ENCODE measurements around the gene HORMAD2.
"Not testable (repeated sequence)": the region's sequence is repeated elsewhere in the genome, so short reads cannot be mapped to it uniquely, and the experiment has no call there.

DNA sequence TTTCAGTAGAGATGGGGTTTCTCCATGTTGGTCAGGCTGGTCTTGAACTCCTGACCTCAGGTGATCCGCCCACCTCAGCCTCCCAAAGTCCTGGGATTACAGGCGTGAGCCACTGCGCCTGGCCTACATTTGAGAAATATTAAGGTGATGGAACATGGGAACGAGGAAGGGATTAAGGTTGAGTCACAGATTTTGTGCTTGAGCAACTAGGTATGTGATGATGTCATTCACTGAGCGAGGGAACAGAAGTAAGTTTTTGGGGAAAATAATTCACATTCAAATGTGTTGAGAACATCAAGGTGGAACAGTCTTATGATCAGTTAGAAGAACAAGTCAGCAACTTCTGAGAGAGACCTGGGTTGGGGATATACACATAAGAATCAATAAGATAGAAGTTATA is 6.8 kb downstream of the HORMAD2 start:
- TF ChIP-seq, protein P1, sequence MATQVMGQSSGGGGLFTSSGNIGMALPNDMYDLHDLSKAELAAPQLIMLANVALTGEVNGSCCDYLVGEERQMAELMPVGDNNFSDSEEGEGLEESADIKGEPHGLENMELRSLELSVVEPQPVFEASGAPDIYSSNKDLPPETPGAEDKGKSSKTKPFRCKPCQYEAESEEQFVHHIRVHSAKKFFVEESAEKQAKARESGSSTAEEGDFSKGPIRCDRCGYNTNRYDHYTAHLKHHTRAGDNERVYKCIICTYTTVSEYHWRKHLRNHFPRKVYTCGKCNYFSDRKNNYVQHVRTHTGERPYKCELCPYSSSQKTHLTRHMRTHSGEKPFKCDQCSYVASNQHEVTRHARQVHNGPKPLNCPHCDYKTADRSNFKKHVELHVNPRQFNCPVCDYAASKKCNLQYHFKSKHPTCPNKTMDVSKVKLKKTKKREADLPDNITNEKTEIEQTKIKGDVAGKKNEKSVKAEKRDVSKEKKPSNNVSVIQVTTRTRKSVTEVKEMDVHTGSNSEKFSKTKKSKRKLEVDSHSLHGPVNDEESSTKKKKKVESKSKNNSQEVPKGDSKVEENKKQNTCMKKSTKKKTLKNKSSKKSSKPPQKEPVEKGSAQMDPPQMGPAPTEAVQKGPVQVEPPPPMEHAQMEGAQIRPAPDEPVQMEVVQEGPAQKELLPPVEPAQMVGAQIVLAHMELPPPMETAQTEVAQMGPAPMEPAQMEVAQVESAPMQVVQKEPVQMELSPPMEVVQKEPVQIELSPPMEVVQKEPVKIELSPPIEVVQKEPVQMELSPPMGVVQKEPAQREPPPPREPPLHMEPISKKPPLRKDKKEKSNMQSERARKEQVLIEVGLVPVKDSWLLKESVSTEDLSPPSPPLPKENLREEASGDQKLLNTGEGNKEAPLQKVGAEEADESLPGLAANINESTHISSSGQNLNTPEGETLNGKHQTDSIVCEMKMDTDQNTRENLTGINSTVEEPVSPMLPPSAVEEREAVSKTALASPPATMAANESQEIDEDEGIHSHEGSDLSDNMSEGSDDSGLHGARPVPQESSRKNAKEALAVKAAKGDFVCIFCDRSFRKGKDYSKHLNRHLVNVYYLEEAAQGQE (IDR thresholded peaks at IDR 0.05): not testable (repeated sequence)
- TF ChIP-seq, protein P2, sequence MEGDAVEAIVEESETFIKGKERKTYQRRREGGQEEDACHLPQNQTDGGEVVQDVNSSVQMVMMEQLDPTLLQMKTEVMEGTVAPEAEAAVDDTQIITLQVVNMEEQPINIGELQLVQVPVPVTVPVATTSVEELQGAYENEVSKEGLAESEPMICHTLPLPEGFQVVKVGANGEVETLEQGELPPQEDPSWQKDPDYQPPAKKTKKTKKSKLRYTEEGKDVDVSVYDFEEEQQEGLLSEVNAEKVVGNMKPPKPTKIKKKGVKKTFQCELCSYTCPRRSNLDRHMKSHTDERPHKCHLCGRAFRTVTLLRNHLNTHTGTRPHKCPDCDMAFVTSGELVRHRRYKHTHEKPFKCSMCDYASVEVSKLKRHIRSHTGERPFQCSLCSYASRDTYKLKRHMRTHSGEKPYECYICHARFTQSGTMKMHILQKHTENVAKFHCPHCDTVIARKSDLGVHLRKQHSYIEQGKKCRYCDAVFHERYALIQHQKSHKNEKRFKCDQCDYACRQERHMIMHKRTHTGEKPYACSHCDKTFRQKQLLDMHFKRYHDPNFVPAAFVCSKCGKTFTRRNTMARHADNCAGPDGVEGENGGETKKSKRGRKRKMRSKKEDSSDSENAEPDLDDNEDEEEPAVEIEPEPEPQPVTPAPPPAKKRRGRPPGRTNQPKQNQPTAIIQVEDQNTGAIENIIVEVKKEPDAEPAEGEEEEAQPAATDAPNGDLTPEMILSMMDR (IDR thresholded peaks at IDR 0.05): not testable (repeated sequence)
- TF ChIP-seq ZFP36 (IDR thresholded peaks at IDR 0.05; ENCODE audit: borderline replicate concordance, partially characterized antibody); BHLHE40 (IDR thresholded peaks at IDR 0.05; ENCODE audit: low read depth, low read length); TP53 (CRISPR knock-in tag; IDR thresholded peaks at IDR 0.05): not testable (repeated sequence)
- TF ChIP-seq, protein P3, sequence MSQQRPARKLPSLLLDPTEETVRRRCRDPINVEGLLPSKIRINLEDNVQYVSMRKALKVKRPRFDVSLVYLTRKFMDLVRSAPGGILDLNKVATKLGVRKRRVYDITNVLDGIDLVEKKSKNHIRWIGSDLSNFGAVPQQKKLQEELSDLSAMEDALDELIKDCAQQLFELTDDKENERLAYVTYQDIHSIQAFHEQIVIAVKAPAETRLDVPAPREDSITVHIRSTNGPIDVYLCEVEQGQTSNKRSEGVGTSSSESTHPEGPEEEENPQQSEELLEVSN (IDR thresholded peaks at IDR 0.05; ENCODE audit: borderline replicate concordance, low read depth): not testable (repeated sequence)

Measured in A549 (cell line).